HG02938 (cell line): ENCODE measurements around the gene AEBP1.

ENCODE experiments used
- ATAC-seq: cut with Tn5 transposase; IDR thresholded peaks from one replicate; pipeline ENCODE4 v1.9.1; 2021; ENCODE audit warnings: mild to moderate bottlenecking, moderate library complexity; ENCODE audit not compliant: unreplicated experiment

AEBP1 gene

DNA sequence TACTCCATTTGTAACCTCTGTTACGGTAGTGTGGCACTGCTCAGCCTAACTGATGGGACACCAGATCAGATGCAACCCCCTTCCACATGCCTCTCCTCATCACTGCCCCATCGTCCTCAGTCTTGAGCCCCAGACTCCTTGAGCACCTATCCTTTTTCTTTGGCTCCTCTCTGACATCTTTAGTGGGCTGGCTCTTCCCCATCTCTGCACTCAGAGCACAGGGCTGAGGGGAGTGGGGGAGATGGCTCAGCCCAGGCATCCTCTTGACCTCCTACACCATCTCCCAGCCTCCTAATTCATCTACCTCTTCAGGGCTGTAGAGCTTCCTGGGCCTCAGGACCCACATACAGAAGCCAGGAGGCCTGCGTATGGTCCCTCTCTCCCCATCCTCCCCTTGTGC, 20.3 kb upstream of the AEBP1 start:
- ATAC-seq: no peak

DNA sequence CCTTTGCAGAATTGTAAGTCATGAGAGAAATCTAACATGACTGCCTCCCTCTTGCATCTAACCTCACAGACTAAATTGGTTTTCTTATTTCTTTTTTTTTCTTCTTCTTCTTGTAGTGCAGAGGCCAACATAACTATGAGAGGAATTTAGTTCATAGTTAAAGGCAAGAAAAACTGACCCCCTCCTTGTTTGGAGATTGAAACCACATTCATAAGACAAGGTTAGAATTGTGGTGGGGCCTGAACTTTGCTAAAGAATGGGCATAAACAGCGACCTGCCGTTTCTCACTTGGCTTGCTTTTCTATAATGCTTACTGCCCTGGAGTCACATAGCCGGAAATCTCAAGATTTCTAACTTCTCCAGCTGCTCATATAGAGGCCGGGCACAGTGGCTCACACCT, 19.4 kb upstream of the AEBP1 start:
- no peak for ATAC-seq

DNA sequence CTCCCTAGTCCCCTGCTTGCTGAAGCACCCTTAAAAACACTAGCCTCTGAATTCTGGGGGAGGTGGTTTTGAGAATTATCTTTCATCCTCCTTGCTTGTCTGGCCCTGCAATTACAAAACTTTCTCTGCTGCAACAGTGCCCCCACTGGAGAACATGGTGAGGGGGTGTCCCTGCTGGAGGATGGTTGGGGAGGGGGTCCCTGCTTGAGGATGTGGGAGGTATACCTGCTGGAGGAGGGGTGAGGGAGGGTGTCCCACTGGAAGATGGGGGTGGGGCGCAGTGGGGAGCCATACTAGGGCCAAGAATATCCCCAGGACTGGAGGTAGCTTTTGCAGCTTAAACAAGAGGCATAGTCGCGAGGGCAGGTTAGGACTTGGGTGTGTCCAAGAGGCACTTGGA, 18.6 kb upstream of the AEBP1 start:
- no peak for ATAC-seq

DNA sequence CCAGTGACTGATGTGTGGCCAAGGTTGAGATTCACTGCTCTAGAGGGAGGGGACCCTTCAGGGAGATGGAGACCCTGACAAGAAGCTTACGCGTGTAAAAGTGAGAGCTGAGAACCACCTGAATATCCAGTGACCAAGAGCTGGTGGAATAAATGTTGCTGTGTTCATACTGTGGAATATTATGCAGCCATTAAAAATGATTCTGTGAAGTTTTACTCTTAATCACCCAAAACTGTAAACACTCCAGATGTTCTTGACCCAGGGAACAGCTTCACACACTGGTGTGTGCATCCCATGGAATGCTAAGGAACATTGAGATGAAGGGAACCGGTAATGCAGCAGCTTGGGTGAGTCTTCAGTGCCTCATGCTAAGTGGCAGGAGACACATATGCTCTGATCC, 17.5 kb upstream of the AEBP1 start:
- no peak for ATAC-seq

DNA sequence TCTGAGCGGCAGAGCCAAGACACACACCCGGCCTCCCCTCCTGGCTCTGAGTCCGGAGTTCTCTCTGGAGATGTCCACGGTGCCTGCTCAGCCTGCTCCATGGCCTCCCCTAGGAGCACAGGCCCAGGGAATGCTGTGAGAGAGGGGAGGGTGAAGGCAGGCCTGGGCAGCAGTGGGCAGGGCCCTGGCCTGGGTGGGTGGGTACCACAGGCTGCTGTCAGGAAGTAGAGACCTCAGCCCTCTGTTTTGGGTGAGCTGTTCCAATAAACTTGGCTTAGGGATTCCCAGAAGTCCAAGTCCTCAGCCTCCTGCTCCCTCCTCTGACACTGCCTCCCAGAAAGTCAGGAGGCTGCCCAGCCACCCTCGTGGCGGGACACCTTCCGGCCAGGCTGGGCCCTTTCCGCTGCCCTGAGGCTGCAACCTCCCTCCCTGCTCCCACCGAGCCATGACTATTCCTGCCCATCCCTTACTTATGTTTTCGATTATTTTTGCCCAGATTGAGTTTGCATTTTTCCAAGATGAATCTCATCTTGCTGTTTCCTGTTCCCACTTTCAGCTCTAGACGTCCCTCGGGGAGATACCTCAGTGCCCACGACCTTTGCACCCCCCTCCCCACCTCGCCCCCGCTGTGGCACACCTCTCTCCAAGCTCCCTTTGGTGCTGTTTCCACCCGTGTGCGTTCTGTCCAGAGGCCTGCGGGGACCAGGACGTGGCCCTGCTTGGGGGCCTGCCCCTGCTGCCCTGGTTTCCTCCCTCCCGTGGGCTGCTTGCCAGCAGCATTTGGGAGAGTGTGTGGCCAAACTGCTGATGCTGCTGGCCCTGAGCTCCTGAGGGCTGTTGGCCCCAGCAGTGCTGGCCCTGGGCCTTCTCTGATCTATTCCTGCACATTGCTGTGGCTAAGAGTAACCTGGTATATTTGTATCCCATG, 16.0 kb upstream of the AEBP1 start:
- ATAC-seq: no peak

DNA sequence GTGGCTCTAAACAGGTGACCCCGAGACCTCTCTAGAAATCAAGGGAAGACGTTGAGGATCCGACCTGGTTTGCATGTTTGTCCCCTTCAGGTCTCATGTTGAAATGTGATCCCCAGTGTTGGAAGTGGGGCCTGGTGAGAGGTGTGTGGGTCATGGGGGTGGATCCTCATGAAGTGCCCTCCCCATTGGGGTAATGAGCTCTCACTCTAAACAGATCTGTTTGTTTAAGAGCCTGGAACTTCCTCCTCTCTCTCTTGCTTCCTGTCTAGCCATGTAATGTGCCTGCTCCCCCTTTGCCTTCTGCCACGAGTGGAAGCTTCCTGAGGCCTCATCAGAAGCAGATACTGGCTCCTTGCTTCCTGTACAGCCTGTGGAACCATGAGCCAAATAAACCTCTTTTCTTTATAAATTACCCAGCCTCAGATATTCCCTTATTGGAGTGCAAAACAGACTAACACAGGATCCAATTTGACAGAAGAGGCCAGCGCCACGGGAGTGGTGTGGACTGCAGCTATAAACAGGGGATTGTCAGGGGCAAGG, 11.0 kb upstream of the AEBP1 start:
- ATAC-seq: no peak

DNA sequence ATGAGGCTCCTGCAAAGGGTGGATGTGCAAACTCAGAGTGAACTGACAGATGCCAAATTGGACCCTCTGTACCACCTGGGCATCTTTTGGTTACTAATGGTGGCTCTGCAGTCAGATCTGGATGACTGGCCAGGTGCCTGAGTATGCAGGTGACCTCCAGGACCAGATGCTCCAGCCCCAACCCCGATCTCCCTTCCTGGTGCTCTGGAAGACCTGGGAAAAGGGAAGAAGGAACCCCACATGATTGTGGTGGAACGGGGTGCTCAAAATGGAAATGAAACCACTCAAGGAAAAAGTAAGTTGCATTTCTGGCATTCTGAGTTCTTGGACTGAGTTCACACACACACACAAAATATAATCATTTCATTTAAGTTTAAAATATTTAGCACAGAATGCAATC, 9.8 kb upstream of the AEBP1 start:
- no peak for ATAC-seq

DNA sequence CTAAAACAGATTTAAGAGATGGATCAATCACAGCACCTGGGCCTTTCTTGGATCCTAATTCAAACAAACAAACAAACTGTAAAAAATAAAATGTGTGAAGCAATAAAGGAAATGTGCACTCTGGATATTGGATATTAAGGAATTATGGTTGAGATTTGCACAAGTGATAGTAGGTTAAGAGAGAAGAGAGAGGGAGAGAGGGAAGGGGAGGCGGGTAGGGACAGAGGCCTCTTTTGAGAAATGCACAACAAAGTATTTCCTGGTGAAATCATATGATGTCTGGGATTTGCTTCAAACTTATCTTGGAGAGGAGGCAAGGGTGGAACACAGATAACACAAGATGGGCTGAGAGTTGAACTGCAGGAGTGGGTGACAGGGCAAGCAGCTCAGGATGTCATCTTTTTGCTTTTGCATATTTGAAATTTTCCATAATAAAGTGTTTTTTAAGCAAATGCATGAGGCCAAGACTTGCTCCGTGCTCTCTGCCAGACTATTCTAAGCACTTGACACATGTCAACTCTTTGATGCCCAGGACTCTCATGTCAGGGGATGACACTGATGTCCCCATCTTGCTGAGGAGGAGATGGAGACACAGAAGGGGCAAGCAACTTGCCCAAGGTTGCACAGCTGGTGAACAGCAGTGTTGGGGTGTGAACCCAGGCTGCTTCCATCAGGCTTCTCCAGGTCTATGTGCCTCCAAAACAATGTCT, 9.1 kb upstream of the AEBP1 start:
- no peak for ATAC-seq

DNA sequence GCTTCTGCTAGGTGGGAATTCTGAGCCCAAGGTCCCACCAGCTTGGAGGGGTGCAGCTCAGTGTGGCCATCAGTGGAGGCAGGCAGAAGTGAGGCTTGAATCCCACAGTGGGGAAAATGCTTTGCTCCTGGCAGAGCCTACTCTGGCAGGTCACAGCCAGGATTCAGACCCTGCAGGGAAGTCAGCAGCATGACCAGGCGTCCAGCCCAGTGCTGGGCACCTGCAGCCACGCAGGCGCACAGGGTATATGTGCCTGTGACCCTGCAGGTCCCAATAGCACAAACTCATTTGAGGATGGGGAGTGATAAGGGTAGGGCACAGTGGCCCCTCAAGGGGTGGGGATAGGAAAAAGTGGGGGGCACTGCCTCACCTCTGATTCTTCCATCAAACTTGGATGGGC, 8.4 kb upstream of the AEBP1 start:
- no peak for ATAC-seq

DNA sequence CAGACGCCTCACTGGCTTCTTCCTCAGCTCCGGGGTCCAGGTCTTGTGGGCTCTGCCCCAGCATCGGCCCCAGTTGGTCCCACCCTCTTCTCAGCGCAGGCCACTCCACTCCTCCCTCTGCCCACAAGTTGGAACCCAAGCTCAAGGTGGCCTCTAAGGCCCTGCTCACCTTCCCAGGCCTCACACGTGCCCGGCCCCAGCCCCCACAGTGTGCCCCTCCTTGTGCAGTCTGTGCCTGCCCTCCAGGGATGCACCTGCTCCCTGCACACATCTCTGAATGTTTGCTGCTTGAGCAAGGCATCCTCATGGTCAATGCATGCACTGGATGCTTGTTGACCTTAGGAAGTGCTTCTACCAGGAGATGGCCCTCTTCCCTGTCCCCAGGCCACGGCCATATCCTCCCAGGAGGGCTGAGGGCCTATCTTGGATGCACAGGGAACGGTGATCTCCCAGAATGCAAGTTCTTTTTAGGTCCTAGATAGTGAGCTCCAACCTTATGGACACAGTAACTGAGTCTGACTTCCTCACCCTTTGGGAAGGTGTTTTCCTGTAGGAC, 7.7 kb upstream of the AEBP1 start:
- ATAC-seq: no peak

DNA sequence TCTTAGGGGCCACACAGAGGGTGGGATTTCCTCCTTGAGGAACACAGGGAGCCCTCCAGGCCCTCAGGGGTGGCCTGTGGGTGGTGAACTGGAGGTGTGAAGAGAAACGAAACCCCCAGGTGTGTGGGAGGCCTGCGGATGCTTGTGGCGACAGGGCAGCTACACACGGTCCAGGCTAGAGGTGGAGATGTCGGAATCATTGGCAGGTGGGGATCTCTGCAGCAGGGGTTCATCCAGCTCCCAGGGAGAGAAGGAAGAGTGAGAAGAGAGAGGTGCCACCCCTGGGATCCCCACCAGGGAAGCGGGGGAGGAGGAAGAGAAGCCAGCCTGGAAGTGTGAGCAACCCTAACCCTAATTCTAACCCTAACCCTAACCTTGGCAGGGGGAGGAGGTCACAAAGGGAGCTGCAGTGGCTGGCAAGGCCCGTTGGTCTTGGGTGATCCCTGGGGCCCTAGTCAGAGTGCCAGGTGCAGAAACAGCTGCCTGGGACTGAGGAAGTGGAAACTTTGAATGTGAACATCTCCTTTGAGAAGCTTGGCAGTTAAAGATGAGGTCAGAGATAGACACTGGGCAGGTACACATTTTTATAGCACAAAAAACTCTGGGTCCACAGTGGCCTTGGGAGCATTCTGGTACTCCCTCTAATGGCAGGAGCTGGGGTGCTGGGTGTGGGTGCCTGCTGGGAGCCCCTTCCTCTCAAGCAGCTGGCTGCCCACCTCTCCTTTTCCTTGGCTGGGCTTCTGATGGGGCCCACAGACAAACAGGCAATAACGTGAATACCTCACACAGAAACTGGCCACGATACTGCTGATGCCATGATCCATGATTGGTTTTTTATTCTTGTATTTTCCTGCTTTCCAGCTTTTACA, 6.8 kb upstream of the AEBP1 start:
- peak; percentile 52 for ATAC-seq

DNA sequence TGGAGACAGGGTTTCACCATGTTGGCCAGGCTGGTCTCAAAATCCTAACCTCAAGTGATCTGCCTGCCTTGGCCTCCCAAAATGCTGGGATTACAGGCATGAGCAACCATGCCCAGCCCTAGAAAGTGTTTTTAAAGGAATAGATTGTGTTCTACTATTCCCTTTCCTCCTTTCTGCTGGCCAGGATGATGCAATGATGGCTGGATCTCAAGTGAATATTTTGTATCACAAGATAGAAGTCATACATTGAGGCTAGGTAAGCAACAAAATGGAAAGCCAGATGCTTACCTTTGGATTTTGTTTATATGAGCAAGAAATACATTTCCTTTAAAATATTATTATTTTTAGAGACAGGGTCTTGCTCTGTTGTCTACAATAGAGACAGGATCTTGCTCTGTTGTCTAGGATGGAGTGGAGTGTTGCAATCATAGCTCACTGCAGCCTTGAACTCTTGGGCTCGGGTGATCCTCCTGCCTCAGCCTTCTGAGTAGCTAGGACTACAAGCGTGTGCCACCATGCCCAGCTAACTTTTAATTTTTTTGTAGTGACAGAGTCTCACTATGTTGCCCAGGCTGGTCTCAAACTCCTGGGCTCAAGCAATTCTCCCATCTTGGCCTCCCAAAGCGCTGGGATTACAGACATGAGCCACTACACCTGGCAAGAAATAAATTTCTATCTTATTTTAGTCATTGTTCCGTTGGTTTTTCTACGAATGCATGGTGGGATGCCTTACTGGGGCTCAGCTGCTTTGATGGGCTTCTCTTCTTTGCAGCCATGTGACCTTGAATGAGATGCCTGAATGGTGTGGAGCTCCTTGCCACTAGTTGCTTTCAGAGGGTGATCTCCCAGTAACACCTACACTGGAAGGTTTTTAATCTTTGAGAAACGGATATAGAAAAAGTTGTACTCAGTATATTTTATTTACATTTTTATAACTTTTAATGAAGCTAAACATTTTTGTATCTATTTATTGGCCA, 5.8 kb upstream of the AEBP1 start:
- ATAC-seq: no peak

DNA sequence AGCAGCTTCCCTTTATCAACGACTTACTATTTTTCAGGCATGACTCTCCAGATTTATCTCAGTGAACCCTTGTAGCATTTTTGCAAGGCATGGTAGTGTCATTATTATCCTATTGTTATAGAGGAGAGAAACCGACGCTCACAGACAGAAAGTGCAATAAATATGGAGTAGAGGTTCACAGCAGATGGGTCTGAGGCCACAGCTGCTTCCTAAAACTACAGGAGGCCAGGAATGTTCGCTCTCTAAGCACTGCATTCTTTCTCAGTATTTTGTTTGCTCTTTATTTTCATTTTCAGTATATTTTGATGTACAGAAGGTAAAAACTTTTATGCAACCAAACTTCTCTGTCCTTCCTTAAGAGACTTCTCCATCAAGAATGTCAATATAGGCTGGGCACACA, 4.5 kb upstream of the AEBP1 start:
- no peak for ATAC-seq

DNA sequence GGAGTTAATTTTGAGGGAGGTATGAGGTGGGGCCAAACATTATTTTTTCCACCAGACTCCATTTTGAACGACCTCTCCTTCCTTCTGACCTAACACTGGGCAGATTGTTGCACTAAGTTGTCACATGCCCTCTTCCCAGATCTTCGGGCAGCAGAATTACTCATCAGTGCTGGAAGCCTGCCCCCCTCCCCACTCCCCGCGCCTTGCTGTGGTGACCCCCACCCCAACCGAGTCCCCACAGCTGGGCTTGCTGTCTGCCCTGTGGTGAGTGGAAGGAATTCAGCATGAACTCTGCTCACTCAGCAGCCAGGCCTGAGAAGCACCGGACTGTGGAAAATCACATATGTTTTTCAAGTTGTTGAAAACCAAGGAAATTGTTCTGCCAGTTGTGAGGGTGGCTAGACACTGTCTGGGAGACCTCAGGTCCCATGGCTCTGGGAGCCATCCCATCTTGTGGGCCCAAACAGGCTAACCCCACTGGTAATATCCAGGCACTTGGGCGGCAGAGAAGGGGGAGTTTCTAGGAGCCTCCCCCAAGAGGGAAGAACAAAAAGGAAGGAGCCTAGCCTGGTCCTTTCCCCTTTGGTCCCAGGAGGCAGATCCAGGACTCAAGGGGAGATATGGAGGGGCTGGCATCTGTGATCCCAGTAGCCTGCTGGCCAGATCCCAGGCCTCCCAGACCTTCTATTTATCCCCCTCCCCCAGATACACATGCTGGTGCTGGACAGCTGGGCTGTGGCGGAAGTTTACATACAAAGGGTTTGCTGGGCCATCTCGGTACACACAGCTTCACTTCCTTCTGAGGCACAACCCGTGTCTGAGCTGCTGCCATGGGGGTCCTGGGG, 3.5 kb upstream of the AEBP1 start:
- ATAC-seq: no peak

DNA sequence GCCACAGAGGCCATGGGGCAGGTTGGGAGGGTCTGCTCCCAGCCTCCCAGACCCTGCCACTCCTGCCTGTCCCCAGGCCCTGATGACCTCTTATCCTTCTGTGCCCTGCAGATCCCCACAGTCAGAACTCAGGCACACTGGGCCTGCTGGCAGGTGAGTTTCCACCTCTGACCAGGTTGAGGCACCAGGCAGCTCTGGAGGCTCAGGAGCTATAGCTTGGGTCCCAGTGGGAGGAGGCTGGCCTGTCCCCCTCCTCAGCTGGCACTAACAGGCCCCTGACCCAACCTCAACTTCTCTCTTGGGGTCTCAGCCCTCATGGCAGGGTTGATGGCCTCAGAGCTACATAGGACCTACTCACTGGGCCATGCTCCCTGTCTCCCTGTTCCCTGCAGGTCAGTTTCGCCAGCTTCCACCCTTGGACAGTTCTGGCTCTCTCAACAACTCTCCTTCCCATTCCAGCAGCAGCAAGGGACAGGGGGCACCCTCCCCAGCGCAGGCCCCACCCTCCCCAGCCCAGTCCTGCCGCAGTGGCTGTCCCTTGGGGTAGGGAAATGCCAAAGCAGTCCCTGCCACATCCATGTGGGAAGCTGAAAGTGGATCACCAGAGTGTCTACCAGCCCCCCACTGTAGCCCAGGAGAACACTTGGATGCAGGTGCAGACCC, 2.7 kb upstream of the AEBP1 start:
- no peak for ATAC-seq

DNA sequence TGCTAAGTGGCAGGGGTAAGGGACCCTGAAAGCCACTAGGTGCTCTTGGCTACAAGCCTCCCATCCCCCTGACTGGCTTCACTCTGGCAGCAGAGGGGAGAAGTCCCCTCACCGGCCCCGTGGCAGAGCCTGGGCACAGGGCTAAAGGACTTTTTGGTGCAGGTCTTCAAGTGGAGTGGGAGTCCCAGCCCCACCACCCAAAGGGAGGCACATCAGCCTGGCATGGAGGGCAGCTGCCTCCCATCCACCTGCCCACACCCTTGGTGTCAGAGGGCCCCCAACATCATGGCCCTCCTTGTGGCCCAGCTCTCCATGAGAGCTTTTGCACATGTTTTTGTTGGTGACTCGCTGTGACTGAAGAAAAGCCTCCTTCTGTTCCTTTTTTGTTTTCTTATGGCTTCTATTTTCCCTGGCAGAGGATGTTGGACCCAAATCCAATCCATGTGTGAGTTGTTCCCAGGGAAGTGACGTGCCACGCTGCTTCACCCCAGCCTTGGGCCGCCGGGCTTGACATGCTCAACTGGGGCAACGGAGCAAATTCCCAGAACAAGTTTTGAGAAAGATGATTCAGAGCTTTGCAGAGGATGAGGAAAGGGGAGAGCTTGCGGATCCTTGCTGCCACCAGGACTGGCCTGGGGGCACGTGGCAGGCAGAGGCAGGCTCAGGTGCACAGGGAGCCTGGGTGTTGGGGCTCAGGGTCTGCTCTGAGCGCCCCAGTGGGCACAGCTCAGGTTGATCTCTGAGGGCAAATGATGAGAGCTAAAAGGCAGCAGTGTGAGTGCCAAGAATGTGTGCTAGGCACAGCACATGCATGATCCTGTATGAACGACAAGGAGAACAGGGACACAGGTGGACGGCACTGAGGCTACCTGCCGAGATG, 1.9 kb upstream of the AEBP1 start:
- no peak for ATAC-seq

DNA sequence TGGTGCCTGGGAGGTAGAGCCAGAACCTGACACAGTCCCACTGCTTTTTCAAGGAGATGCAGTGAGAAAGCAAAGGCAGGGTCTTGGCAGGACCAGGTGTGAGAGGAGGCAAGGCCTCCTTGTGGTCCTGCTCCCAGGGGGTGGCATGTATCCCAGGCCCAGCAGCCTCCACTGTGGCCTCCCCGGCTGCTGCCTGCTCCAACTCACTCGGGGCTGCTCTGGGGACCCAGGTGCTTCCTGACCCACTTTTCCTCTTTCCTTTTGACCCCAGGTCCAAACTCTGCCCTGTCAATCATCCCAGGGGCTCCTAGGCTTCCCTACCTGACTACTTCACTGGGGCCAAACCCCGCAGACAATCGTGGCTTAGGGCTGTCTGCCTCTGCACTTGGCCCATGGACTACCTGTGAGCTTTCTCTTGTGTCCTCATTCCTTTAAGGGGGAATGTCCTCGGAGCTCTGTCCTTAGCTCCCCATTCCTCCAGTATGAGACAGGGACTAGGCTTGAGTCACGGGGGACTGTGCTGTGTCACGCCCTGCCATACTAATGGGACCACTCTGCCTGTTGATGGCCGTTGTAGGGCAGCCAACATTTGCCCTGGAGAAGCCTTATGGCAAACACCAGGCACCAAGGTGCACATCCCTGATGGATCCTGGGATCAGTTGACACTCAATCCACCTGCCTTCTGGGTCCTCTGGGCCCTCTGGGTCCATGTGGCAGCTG, 1.1 kb upstream of the AEBP1 start:
- no peak for ATAC-seq
